ENCODE data around the gene DOCK3. TPM values are rescaled to one million over a fixed set of nuclear protein-coding genes. Genes with fewer than 3 reads are reported as not detected.
"Not testable (repeated sequence)": the region's sequence is repeated elsewhere in the genome, so short reads cannot be mapped to it uniquely, and the experiment has no call there.

Gene DOCK3
- polyA plus RNA-seq, 2 donors: 0.93 to 2.8 TPM

GRCh38 chr3:50672656-50673055 is 2.1 kb upstream of the DOCK3 start:
- WGBS, 2 donors: 83 to 86% methylated on average over 3 of the region's 3 CpGs
- Histone ChIP-seq H3K27me3 (ENCODE audit: control insufficient read depth in 1 of 2, insufficient read depth in 2 of 2, low read length in 2 of 2) (peaks cover 2 to 7% of the 10 kb centered on the region in 2 donors), H3K9me3 (ENCODE audit: control insufficient read depth in 2 of 2, insufficient read depth in 1 of 2, low read depth in 1 of 2, low read length in 1 of 2) (no peaks in the 10 kb centered on the region)

DNA sequence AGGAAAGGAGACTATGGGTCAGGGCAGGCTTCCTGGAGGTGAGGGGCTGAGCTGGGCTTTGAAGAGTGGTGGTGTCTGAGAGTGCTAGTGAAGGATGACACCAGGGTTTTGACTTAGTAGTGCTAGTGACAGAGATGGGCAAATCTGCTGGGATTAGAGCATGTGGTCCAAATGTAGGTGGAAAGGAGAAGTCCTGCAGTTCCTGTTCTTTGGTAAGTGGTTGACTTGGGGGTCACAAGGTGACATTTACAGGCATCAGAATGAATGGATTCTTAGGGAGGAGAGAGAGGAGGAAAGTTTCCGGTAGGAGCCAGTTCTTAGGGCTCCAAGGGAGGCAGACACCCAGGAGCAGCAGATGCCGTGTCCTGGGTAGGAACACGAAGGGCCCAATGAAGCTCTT is 796 bp upstream of the DOCK3 start:
- Histone ChIP-seq H3K4me1 (ENCODE audit: control insufficient read depth in 2 of 2, insufficient read depth in 2 of 2, low read length in 1 of 2) (no peaks in the 10 kb centered on the region), H3K9me3 (ENCODE audit: control insufficient read depth in 2 of 2, insufficient read depth in 1 of 2, low read depth in 1 of 2, low read length in 1 of 2) (no peaks in the 10 kb centered on the region), H3K27ac (ENCODE audit: low read depth in 2 of 2, low read length in 1 of 2) (no peak overlapping the region), H3K4me3 (ENCODE audit: low read depth in 1 of 2, low read length in 2 of 2) (no peak overlapping the region), H3K36me3 (ENCODE audit: control insufficient read depth in 2 of 2, insufficient read depth in 2 of 2, low read length in 1 of 2) (no peaks in the 10 kb centered on the region), H3K27me3 (ENCODE audit: control insufficient read depth in 1 of 2, insufficient read depth in 2 of 2, low read length in 2 of 2) (peaks cover 2 to 7% of the 10 kb centered on the region in 2 donors)
- 39 to 45% methylated on average over 3 of the region's 3 CpGs for WGBS, 2 donors

More at GRCh38 chr3:50672656-50673055, 2.1 kb upstream of the DOCK3 start:
- H3K4me3 ChIP-seq (ENCODE audit: low read depth in 1 of 2, low read length in 2 of 2): no peak overlapping the region
- no peaks in the 10 kb centered on the region for H3K4me1 ChIP-seq (ENCODE audit: control insufficient read depth in 2 of 2, insufficient read depth in 2 of 2, low read length in 1 of 2)
- no peak overlapping the region for H3K27ac ChIP-seq (ENCODE audit: low read depth in 2 of 2, low read length in 1 of 2)
- no peaks in the 10 kb centered on the region for H3K36me3 ChIP-seq (ENCODE audit: control insufficient read depth in 2 of 2, insufficient read depth in 2 of 2, low read length in 1 of 2)

DNA sequence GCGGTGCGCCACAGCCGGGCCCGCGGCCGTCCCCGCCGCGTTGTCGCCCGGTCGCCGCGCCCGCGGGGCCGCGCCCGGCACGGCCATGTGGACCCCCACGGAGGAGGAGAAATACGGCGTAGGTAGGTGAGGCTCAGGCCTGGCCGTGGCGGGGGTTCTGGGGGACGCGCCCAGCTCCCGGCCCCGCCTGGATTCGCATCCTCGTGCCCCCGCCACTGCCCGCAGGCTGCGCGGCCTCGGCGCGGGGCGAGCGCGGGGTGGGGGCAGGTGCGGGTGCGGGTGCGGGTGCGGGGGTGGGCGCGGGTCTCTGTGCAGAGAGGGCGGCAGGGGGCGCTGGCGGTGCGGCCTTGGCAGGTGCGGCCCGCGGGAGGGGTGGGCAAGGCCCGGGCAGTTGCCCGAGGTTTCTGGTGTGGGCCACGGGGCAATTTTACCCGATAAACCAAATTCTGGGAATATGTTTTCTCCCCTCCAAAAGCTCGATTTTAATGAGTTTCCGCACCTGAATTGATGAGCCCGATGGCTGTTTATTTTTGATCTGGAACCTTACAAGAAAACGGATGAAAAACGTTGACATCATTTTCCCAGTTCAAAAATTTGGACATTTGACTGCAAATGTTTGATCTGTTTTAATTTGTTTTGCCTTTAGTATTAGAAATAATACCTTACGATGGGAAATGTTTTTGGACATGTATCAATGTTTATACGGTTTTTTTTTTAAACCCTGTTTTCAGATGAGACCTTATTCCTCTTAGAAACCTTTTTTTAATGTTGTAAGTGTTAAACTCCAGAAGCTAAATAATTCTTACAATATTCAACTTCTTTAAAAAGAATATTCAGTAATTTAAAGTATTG is 678 bp downstream of the DOCK3 start:
- Histone ChIP-seq H3K4me3 (ENCODE audit: low read depth in 1 of 2, low read length in 2 of 2) (peak overlapping the region; percentile 57 to 80), H3K27me3 (ENCODE audit: control insufficient read depth in 1 of 2, insufficient read depth in 2 of 2, low read length in 2 of 2) (peaks cover 2 to 7% of the 10 kb centered on the region in 2 donors), H3K4me1 (ENCODE audit: control insufficient read depth in 2 of 2, insufficient read depth in 2 of 2, low read length in 1 of 2) (no peaks in the 10 kb centered on the region), H3K27ac (ENCODE audit: low read depth in 2 of 2, low read length in 1 of 2) (no peak overlapping the region), H3K9me3 (ENCODE audit: control insufficient read depth in 2 of 2, insufficient read depth in 1 of 2, low read depth in 1 of 2, low read length in 1 of 2) (no peaks in the 10 kb centered on the region), H3K36me3 (ENCODE audit: control insufficient read depth in 2 of 2, insufficient read depth in 2 of 2, low read length in 1 of 2) (no peaks in the 10 kb centered on the region)
- 2 to 3% methylated on average over 41 to 65 of the region's 65 CpGs for WGBS, 2 donors

- H3K9me3 ChIP-seq (ENCODE audit: control insufficient read depth in 2 of 2, insufficient read depth in 1 of 2, low read depth in 1 of 2, low read length in 1 of 2): no peaks in the 10 kb centered on the region
- H3K4me3 ChIP-seq (ENCODE audit: low read depth in 1 of 2, low read length in 2 of 2): no peak overlapping the region
- H3K36me3 ChIP-seq (ENCODE audit: control insufficient read depth in 2 of 2, insufficient read depth in 2 of 2, low read length in 1 of 2): no peaks in the 10 kb centered on the region
- no peaks in the 10 kb centered on the region for H3K4me1 ChIP-seq (ENCODE audit: control insufficient read depth in 2 of 2, insufficient read depth in 2 of 2, low read length in 1 of 2)
- WGBS, 2 donors: 77 to 78% methylated on average over 7 of the region's 7 CpGs
- H3K27me3 ChIP-seq (ENCODE audit: control insufficient read depth in 1 of 2, insufficient read depth in 2 of 2, low read length in 2 of 2): peaks cover 2 to 7% of the 10 kb centered on the region in 2 donors
- H3K27ac ChIP-seq (ENCODE audit: low read depth in 2 of 2, low read length in 1 of 2): no peak overlapping the region
These were observed 1.4 kb downstream of the DOCK3 start for GRCh38 chr3:50676031-50676705.

- 65 to 67% methylated on average over 7 of the region's 7 CpGs for WGBS, 2 donors
- no peaks in the 10 kb centered on the region for H3K27me3 ChIP-seq (ENCODE audit: control insufficient read depth in 1 of 2, insufficient read depth in 2 of 2, low read length in 2 of 2)
- no peak overlapping the region for H3K27ac ChIP-seq (ENCODE audit: low read depth in 2 of 2, low read length in 1 of 2)
- H3K4me1 ChIP-seq (ENCODE audit: control insufficient read depth in 2 of 2, insufficient read depth in 2 of 2, low read length in 1 of 2): no peaks in the 10 kb centered on the region
- no peaks in the 10 kb centered on the region for H3K9me3 ChIP-seq (ENCODE audit: control insufficient read depth in 2 of 2, insufficient read depth in 1 of 2, low read depth in 1 of 2, low read length in 1 of 2)
- H3K4me3 ChIP-seq (ENCODE audit: low read depth in 1 of 2, low read length in 2 of 2): no peak overlapping the region
- no peaks in the 10 kb centered on the region for H3K36me3 ChIP-seq (ENCODE audit: control insufficient read depth in 2 of 2, insufficient read depth in 2 of 2, low read length in 1 of 2)
These were observed 12.5 kb downstream of the DOCK3 start for GRCh38 chr3:50687127-50687751.

GRCh38 chr3:50687916-50688315 is 13.2 kb downstream of the DOCK3 start:
- 81 to 85% methylated on average over 2 of the region's 2 CpGs for WGBS, 2 donors
- Histone ChIP-seq H3K27me3 (ENCODE audit: control insufficient read depth in 1 of 2, insufficient read depth in 2 of 2, low read length in 2 of 2) (no peaks in the 10 kb centered on the region), H3K4me3 (ENCODE audit: low read depth in 1 of 2, low read length in 2 of 2) (no peak overlapping the region)

GRCh38 chr3:50688602-50689001 is 13.9 kb downstream of the DOCK3 start:
- not testable (repeated sequence) for H3K4me3 ChIP-seq (ENCODE audit: low read depth in 1 of 2, low read length in 2 of 2); H3K27me3 ChIP-seq (ENCODE audit: control insufficient read depth in 1 of 2, insufficient read depth in 2 of 2, low read length in 2 of 2); H3K4me1 ChIP-seq (ENCODE audit: control insufficient read depth in 2 of 2, insufficient read depth in 2 of 2, low read length in 1 of 2); H3K27ac ChIP-seq (ENCODE audit: low read depth in 2 of 2, low read length in 1 of 2); H3K36me3 ChIP-seq (ENCODE audit: control insufficient read depth in 2 of 2, insufficient read depth in 2 of 2, low read length in 1 of 2); H3K9me3 ChIP-seq (ENCODE audit: control insufficient read depth in 2 of 2, insufficient read depth in 1 of 2, low read depth in 1 of 2, low read length in 1 of 2)
- 76 to 80% methylated on average over 4 of the region's 4 CpGs for WGBS, 2 donors

More at GRCh38 chr3:50687916-50688315, 13.2 kb downstream of the DOCK3 start:
- no peaks in the 10 kb centered on the region for H3K36me3 ChIP-seq (ENCODE audit: control insufficient read depth in 2 of 2, insufficient read depth in 2 of 2, low read length in 1 of 2)
- H3K4me1 ChIP-seq (ENCODE audit: control insufficient read depth in 2 of 2, insufficient read depth in 2 of 2, low read length in 1 of 2): no peaks in the 10 kb centered on the region
- no peaks in the 10 kb centered on the region for H3K9me3 ChIP-seq (ENCODE audit: control insufficient read depth in 2 of 2, insufficient read depth in 1 of 2, low read depth in 1 of 2, low read length in 1 of 2)
- H3K27ac ChIP-seq (ENCODE audit: low read depth in 2 of 2, low read length in 1 of 2): no peak overlapping the region

GRCh38 chr3:50689558-50689957 is 14.8 kb downstream of the DOCK3 start:
- Histone ChIP-seq H3K27ac (ENCODE audit: low read depth in 2 of 2, low read length in 1 of 2) (no peak overlapping the region), H3K27me3 (ENCODE audit: control insufficient read depth in 1 of 2, insufficient read depth in 2 of 2, low read length in 2 of 2) (no peaks in the 10 kb centered on the region), H3K9me3 (ENCODE audit: control insufficient read depth in 2 of 2, insufficient read depth in 1 of 2, low read depth in 1 of 2, low read length in 1 of 2) (no peaks in the 10 kb centered on the region), H3K4me3 (ENCODE audit: low read depth in 1 of 2, low read length in 2 of 2) (no peak overlapping the region), H3K36me3 (ENCODE audit: control insufficient read depth in 2 of 2, insufficient read depth in 2 of 2, low read length in 1 of 2) (no peaks in the 10 kb centered on the region), H3K4me1 (ENCODE audit: control insufficient read depth in 2 of 2, insufficient read depth in 2 of 2, low read length in 1 of 2) (no peaks in the 10 kb centered on the region)
- 44 to 58% methylated on average over 6 of the region's 6 CpGs for WGBS, 2 donors

DNA sequence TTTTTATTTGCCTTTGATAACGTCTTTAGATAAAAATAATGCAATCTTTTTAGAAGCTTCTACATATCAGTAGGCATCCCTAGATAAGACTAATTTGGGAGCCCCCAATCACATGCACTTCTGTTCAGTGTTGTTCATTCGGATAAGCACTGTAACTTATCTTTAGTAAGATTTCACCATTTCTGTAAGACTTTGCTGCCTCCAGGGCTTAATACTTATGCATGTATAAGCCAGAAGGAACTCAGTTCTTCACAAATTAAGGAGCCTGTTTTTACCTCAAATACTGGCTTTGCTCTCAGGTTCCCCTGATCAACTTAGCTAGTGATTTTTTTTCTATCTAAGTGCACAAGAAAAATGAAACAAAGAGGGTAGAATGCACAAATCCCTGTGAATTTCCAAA is 20.3 kb downstream of the DOCK3 start:
- no peaks in the 10 kb centered on the region for H3K27me3 ChIP-seq (ENCODE audit: control insufficient read depth in 1 of 2, insufficient read depth in 2 of 2, low read length in 2 of 2)
- H3K27ac ChIP-seq (ENCODE audit: low read depth in 2 of 2, low read length in 1 of 2): no peak overlapping the region
- H3K4me1 ChIP-seq (ENCODE audit: control insufficient read depth in 2 of 2, insufficient read depth in 2 of 2, low read length in 1 of 2): no peaks in the 10 kb centered on the region
- WGBS, 2 donors: 80 to 86% methylated on average over 2 of the region's 2 CpGs
- no peak overlapping the region for H3K4me3 ChIP-seq (ENCODE audit: low read depth in 1 of 2, low read length in 2 of 2)
- no peaks in the 10 kb centered on the region for H3K36me3 ChIP-seq (ENCODE audit: control insufficient read depth in 2 of 2, insufficient read depth in 2 of 2, low read length in 1 of 2)
- no peaks in the 10 kb centered on the region for H3K9me3 ChIP-seq (ENCODE audit: control insufficient read depth in 2 of 2, insufficient read depth in 1 of 2, low read depth in 1 of 2, low read length in 1 of 2)

Measured in esophagus (tissue), 2 donors.